GM21576 (cell line): Measurements from ENCODE around the gene FAM163A.
"Not testable (repeated sequence)": the region's sequence is repeated elsewhere in the genome, so short reads cannot be mapped to it uniquely, and the experiment has no call there.

Experiments used
- ATAC-seq: cut with Tn5 transposase; IDR thresholded peaks from one replicate; pipeline ENCODE4 v1.9.1; 2021; ENCODE audit warnings: mild to moderate bottlenecking, moderate library complexity; ENCODE audit not compliant: unreplicated experiment

Gene FAM163A

DNA sequence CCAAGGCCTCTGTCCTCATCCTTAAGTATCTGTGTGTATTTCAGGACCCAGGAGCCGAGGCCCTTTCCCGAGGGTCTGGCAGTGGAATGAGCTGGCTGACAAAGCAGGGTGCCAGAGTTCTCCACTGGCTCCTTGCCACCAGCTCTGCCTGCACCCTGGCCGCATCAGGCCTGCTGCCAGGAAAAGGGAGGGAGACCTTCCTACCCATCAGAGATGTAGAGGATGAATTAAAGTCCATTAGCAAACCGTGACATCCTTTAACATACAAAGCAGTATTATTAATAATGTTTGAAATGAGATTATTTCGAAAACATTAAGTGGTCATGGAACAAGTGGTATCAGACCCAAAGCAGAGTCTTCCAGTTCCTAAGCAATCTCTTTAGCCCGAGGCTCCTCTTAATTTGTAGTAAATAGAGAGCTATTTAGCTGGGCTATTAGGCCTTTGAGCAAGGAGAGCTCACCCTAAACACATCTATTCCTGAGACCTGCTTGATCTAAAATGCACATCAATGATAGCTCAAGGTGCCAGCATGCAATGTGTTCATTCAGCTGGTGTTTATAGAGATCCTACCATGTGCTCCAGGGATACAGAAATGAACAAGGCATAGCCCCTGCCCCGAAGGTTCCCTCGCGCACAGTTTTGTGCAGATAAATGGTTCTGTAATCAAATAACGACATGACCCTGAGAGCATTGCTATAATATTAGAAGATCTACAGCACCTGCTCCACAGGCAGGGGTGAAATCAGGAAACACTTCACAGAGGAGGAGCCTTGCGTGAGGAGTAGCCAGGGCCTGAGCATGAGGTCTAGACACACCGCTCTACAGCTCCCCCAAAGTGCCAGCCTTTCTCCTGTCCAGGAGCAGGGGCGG, 44.0 kb downstream of the FAM163A start:
- no peak for ATAC-seq

- no peak for ATAC-seq
These were observed 45.2 kb downstream of the FAM163A start for GRCh38 chr1:179788259-179788658.

- no peak for ATAC-seq
These were observed 50.2 kb downstream of the FAM163A start for GRCh38 chr1:179793281-179793680.

GRCh38 chr1:179794146-179794545, 51.1 kb downstream of the FAM163A start:
- ATAC-seq, result no peak

GRCh38 chr1:179794669-179795068, 51.6 kb downstream of the FAM163A start:
- ATAC-seq, result no peak

DNA sequence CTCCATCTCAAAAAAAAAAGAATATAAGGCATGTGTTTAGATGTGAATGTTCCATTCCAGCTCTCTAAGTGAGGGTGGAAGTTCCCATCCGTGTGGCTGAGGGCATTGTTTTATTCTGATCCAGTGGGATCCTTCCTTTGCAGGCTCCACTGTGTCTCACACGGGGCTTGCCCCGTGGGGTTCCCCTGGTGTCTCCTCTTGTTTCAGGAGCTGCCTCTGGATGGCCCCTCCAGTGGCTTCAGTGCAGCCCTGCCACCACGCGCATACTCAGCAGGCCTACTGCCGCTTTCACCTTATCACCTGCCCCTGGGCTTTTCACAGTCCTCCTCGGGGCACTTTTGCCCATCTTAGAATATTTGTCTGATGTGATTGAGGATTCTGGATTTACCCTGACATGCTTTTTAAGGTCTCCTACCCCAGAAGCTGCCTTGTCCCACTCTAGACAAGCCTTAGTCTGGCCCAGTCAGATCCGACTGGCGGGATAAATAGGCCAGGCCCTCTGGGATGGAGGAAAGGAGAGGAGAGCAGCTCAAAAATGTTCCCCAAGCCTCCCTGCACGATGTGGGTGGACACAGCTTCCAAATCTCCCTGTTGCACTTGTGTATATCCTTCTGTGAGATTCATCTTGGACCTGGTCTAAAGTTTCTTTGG, 55.2 kb downstream of the FAM163A start:
- no peak for ATAC-seq

GRCh38 chr1:179798864-179799516, 55.9 kb downstream of the FAM163A start:
- no peak for ATAC-seq

- ATAC-seq, result no peak
These were observed 57.4 kb downstream of the FAM163A start for GRCh38 chr1:179800481-179800880.

DNA sequence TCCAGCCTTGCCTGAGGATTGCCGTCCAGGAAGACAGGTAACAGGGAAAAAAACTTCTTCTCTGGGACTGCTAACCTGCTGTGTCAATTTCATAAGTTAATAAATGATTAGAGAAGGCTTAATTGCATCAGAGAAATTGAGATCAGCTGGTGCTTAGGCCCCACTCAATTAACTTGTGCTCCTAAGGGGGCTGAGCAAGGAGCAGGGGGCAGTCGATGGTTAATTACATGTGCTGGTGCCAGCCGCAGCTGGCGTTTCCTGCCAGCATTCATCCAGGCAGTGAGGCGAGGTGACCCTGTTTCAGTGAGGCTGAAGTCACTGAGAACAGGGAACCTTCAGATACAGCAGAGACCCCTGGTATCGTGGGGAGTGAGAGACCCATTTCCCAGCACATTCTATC, 60.0 kb downstream of the FAM163A start:
- ATAC-seq, result no peak

DNA sequence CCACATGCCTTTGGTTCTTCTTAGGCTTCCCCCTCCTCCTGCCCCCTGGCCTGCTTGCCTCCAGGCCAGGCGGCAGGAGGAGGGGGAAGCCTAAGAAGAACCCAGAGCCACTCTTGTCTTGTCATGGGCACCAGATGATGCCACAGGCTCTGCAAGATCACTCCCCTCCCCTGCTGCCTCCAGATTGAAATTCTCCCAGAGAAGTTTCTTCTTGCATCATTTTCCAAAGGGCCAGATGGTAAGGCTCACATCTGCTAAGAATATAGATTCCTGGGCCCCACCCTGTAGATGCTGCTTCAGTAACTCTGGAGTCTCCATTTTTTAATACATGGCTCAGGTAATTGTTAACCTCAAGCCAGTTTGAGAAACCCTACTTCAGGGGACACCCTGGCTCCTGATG, 60.8 kb downstream of the FAM163A start:
- no peak for ATAC-seq

DNA sequence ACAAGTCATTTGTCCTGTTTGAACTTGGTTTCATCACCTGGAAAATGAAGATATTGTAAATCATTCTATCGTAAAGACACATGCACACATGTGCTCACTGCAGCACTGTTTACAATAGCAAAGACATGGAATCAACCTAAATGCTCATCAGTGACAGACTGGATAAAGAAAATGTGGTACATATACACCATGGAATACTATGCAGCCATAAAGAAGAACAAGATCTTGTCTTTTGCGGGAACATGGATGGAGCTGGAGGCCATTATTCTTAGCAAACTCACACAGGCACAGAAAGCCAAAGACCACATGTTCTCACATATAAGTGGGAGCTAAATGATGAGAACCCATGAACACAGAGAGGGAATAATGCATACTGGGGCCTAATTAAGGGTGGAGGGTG, 61.3 kb downstream of the FAM163A start:
- not testable (repeated sequence) for ATAC-seq

DNA sequence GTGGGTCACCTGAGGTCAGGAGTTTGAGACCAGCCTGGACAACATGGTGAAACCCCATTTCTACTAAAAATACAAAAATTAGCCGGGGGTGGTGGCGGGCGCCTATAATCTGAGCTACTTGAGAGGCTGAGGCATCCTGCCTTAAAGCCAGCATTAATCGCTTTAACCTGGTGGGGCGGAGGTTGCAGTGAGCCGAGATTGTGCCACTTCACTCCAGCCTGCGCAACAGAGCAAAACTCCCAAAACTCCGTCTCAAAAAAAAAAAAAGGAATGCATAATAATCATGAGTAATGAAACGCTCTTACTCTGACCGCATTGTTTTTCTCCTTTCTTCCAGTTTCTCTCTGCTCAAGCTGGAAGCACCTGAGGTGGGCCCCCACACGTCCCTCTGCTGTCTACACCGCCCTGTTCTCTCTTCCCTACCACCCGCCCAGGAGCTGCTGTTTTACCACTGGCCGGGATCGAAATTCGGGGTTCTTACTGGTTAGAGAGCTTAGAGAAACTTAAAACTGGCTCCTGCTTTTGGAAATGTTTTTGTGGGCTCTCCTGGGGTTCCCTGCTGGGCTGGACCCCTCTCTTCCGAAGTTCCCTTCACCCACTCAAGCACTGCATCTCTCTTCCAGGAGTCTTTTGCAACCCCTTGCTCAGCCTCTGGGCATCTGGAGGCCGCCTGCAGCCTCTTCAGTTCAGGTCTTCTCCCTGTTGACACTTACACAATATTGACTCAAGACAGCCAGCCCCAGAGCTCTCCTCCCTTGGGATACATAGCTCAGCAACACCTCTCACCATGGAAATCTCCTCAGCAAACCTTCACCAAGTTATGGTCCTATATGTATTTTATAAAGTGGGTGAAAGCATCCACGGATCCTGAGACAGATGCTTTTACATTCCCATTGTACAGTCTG, 62.5 kb downstream of the FAM163A start:
- no peak for ATAC-seq

DNA sequence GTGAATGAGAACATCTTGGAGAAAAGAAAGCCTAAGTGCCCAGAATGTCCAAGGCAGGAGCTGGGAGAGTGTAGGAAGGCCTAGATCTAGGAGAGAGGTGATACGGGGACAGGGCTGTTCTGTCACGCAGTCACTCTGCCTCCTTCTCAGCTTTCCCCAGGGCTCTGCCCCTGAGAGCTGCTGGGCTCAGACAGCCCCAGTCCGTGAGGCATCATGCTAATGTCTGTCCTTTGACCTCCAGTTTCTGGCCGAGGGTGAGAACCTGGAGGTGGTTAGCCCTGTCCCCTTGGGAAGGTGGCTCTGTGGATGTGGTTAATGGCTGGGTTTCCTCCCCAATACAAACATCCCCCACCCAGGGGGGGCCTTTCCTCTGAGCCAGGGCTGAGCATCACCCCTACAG, 63.2 kb downstream of the FAM163A start:
- no peak for ATAC-seq

DNA sequence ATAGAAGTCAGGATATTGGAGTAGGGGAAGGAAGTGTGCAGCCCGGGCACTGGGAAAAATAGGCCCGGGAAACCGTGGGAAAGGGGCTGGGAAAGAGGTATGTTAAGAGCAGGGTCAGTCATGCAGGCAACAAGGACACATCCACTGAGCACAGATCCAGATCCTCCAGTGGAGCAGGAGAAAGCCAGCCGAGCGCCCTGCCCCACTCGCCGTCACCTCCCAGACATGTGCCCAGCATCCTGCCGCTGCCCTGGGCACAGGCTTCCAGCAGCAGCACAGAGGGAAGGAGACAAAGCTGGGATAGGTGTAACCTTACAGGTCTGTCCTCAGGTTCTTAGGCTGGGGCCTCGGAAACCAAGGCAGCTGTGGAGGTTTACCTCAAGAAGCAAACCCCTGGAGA, 64.2 kb downstream of the FAM163A start:
- no peak for ATAC-seq

DNA sequence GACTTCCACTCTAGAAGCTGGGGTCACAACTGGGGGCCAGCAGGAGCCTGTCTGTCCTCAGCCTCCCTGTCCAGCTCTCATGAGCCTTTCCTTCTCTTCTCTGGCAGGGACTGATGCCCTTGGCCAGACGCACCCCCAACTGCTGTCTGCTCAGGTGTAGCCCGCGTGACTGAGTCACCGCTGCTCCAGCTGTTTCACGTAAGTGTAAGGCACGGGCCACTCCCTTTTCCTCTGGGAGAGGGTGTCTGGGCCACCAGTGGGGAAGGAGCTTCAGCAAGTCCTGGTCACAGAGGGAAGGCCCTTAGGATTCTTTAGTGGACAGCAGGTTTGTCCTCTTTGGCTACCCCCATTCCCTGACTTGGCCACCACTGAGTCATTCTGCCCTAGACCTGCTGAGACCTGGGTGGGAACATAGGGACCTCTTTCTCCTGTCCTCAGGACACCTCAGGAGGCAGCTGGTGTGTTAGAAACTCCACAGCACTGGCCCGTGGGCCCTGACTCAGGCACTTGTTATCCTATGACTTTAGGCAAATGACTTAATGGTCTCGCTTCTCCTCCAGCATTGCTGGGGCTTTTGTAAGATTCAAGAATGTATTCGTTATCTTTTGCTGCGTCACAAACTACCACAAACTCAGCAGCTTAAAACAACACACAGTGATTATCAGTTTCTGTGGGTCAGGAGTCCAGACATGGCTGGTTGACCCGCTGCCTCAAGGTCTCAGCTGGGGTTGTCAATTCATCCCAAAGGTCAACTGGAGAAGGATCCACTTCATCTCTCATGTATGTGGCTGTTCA, 64.8 kb downstream of the FAM163A start:
- ATAC-seq, result no peak

GRCh38 chr1:179808503-179808902, 65.4 kb downstream of the FAM163A start:
- ATAC-seq, result no peak

DNA sequence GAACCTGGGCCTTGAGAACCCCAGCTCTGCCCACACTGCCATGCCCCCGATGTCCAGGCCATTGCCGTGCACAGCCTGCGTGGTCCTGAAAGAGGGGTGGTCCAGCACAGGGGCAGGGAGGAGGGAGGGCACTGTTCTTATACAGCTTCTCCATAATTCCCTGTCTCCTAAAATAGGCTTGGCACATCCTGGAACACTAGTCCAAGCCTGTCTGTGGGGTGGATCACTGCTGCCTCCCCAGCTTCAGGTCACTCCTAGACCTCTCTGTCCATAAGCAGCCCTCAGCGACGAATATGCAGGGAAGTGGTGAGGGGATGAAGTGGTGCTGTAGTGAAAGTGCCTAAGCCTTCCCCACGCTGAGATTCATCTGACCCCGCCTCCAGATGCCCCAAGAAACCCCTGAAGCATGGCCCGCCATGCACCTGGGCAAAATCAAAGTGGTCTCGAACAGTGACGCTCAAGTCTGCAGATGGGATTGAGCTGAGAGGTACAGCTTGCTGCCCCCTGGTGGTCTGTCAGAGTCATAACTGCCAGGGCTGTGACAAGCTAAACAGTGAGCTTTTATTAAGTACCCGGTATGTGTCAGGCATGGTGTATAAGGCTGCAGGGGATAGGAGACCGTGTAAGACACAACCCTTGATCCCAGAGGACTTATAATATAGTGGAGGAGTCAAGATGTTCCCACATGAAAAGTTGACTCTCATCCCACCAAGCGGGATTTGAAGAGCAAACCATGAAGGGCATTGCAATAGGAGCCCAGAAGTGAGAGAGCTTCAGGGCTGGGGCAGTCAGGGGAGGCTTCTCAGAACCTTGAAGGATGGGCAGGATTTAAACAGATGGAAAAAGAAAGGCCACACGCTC, 66.6 kb downstream of the FAM163A start:
- peak; percentile 70 for ATAC-seq

GRCh38 chr1:179810367-179810715, 67.2 kb downstream of the FAM163A start:
- no peak for ATAC-seq
